ENCODE results near the gene RPL26.

DNA sequence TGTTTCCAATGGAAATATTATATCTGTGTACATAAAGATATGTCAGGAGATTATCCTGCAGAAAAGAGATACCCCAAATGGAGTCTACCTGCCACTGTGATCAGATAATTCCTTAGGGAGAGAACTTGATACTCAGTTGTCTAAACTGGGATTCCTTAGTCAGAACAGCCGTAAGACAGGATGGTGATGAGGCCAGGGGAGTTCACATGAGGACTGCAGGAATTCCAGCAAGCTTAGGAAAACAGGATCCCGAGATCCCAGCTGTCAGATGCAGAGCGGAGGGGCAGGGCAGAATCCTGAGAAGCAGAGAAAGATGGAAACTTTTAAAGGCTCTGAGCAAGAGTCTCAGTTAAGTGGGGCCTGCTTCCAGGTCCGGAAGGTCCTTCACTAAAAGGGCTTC lies 11.2 kb downstream of the RPL26 start:
- TF ChIP-seq, protein P1, sequence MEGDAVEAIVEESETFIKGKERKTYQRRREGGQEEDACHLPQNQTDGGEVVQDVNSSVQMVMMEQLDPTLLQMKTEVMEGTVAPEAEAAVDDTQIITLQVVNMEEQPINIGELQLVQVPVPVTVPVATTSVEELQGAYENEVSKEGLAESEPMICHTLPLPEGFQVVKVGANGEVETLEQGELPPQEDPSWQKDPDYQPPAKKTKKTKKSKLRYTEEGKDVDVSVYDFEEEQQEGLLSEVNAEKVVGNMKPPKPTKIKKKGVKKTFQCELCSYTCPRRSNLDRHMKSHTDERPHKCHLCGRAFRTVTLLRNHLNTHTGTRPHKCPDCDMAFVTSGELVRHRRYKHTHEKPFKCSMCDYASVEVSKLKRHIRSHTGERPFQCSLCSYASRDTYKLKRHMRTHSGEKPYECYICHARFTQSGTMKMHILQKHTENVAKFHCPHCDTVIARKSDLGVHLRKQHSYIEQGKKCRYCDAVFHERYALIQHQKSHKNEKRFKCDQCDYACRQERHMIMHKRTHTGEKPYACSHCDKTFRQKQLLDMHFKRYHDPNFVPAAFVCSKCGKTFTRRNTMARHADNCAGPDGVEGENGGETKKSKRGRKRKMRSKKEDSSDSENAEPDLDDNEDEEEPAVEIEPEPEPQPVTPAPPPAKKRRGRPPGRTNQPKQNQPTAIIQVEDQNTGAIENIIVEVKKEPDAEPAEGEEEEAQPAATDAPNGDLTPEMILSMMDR (IDR thresholded peaks at IDR 0.05), result no peak
- TF ChIP-seq POLR2A (IDR thresholded peaks at IDR 0.05), result no peak

Data from body of pancreas (tissue), 4 donors.